Choroid plexus epithelial cell (primary cell): ENCODE results near the gene EPHB2.

Experiments
- DNase-seq: peaks from one replicate; pipeline ENCODE4 v3.0.0-alpha.2; 2010; ENCODE audit warnings: low read depth
- H3K4me3 ChIP-seq: 2 replicates; pipeline ENCODE4 v1.5.1; 2011; ENCODE audit warnings: low read depth, mild to moderate bottlenecking, control low read depth, low read length, moderate library complexity
- TF ChIP-seq, protein P1 (sequence below): conservative IDR thresholded peaks from 2 replicates; pipeline ENCODE4 v1.5.1; 2011; ENCODE audit warnings: low read depth, mild to moderate bottlenecking, control low read depth, inconsistent platforms, low read length, moderate library complexity

Gene EPHB2

DNA sequence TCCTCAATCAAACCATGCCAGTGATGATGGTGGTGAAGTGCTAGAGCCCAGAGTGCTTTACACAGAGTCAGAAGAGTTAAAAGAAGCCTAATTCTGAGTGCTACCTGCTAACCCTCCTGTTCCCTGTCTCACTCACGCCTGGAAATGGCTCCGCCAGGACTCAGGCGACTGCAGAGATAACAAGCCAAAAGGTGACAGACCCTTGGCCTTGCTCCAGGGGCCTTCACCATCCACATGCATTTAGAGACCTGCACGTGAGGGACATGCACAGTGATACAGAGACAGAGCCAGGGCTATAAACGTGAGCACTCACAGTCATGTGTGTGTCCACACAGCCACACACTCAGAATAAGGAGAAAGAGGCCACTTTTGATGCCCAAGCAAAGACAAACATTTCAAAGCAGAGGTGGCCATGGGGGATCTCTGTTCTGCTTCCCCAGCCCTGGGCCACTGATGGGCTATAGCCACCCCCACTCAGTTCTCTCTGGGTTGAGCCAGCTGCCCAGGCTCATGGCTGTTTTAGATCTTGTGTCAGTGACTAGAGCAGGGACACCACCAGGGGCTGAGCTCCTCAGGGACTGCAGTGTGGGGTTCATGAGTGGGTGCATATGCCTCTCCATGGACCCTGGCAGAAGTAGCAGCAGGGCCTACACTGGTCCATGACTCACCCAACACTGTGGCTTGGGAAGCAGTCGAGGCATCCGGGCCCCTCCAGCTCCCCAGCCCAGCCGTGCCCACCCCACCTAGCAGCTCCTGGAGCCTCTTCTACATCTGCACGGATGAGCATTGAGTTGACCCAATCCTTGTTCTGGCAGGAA lies 117.2 kb downstream of the EPHB2 start:
- DNase-seq: no peak
- H3K4me3 ChIP-seq: no peak overlapping the region
- TF ChIP-seq, protein P1, sequence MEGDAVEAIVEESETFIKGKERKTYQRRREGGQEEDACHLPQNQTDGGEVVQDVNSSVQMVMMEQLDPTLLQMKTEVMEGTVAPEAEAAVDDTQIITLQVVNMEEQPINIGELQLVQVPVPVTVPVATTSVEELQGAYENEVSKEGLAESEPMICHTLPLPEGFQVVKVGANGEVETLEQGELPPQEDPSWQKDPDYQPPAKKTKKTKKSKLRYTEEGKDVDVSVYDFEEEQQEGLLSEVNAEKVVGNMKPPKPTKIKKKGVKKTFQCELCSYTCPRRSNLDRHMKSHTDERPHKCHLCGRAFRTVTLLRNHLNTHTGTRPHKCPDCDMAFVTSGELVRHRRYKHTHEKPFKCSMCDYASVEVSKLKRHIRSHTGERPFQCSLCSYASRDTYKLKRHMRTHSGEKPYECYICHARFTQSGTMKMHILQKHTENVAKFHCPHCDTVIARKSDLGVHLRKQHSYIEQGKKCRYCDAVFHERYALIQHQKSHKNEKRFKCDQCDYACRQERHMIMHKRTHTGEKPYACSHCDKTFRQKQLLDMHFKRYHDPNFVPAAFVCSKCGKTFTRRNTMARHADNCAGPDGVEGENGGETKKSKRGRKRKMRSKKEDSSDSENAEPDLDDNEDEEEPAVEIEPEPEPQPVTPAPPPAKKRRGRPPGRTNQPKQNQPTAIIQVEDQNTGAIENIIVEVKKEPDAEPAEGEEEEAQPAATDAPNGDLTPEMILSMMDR: no peak

DNA sequence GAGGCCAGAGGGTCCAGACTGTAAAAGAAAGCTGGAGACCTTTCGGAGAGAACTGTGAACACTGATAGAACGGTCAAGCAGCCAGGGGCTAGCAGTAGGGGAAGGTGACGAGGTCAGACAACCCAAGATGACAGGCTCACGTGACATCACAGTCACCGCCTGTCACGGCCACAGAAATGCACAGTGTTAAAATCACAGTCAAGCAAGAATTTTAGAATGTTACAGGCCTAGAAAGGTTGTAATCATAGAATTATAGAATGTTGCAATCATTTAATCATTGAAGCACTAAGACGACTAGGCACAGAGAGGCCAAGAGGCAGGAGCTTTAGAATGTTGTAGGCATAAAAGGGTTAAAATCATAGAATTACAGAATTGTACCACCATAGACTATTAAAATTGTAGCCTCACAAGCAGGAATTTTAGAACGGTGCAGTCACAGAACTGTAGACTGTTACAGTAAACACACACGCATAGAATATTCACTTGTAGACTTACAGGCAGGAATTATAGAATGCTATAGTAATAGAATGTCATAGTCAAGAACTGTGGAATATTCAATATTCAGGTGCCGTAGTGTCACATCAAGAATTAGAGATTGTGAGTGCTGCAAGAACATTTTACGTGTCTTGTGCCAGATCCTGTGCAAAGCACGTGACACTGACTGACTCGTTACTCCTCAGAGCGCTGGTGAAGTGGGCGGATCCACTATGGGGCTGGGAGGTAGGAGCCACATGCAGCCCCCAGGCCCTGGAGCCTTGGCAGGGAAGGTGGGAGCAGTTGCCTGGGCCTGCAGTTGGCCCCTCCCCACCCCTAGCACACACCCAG lies 118.1 kb downstream of the EPHB2 start:
- H3K4me3 ChIP-seq: no peak overlapping the region
- DNase-seq: peak; percentile 26
- TF ChIP-seq, protein P1: no peak

DNA sequence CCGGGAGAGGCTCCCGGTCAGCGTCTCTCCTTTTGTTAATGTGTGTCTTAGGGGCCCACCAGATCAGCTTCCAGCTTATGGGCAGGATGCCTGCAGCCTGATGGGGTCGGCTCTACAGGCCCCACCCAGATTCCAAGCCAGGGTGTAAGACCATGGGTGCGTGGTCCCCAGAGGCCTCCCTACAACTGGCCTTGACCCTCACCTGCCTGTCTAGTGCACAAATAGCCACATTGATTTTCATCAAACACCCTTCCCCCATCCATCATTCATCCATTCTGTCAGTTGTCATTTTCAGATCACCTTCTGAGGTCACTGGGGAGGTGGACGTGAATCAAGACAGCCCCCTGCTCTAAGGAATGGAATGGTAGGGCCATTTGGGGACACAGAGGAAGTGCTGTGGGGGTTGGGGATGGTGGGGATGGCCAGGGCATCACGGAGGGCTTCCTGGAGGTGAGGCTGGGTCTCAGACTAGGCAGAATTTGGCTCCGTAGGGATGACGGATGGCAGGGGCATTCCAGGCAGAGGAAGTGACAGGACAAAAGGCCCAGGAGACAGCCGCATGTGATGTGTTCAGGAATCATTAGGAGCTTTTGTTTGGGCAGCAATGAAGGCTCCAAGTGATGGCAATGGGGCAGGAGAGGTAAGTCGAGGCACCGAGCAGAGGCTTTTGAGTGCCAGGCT lies 118.8 kb downstream of the EPHB2 start:
- no peak for DNase-seq
- TF ChIP-seq, protein P1: no peak
- no peak overlapping the region for H3K4me3 ChIP-seq

DNA sequence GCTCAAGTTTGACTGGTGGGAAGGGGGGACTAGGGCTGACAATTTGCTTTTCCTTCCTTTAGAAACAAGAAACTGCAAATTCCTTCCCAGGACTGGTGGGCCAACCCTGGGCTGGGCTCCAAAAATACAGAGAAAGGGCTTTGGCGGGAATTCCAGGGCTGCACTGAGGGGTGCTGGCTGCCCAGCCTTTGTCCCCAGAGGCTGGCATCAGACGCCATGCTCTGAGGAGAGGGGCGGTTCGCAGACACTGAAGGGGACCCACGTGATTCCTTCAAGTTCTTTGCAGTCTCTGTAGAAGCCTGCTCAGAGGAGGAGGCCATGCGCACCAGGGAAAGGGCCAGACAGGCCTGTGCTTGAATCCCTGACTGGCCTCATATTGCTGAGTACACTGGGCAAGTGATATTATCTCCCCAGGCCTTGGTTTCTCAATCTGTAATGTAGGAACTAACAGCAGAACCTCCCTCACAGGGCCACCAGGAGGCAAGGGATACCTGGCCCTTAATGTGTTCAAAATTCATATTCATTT lies 119.5 kb downstream of the EPHB2 start:
- H3K4me3 ChIP-seq: no peak overlapping the region
- TF ChIP-seq, protein P1: peak; percentile 27
- DNase-seq: no peak

DNA sequence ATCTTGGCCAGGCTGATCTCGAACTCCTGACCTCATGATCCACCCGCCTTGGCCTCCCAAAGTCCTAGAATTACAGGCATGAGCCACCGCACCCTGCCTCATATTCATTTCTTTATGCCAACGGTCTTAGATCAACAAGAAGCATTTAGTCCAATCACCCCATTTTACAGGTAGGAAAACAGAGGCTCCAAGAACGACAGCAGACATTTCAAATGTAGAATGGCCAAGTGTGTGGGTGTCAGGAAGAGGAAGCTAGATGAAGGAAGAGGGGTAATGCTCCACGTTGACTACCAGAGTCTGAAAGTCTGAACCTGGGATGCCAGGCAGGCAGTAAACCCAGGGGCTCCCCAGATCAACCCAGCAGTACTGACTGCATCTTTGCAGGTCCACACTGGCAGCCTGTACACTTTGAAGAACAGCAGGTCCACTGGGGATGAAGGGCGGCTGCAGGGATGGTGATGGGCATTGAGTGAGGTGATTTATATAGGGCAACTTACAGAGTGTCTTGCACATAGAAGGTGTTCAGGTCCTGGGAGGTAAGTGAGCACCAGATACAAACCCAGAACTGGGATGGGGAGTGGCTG lies 120.2 kb downstream of the EPHB2 start:
- no peak for DNase-seq
- H3K4me3 ChIP-seq: no peak overlapping the region
- TF ChIP-seq, protein P1: no peak

DNA sequence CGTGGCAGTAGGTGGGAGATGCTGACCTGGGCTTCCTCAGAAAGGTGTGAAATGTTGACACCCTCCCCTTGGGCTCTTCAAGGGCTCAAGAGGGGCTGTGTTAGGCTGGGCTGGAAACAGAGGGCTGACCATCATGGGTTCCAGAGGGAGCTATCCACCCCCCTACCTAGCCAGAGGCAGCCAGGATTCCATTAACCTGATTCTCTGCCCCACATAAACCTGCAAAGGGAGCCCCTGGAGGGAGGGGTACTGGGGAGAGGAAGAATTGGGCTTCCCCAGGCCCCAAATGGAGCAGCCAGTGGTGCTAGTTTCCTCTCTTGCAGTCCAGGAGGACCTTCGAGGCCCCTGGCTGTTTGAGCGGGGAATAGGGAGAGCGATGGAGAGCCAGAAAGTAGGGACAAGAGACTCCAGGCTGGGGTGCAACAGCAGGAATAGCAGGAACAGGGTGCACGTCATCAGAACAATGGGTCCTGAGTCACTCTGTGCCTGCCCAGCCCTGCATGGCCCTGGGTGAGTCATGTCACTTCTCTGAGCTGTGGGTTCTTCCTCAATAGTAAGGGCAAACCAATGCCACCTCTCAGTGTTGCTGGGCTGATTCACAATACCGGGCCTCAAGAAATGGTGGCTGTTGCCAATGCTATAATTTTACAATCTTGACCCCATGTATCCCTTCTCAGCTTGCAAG lies 121.2 kb downstream of the EPHB2 start:
- peak; percentile 66 for DNase-seq
- H3K4me3 ChIP-seq: no peak overlapping the region

More for the DNA sequence above, 121.2 kb downstream of the EPHB2 start:
- TF ChIP-seq, protein P1: no peak
